Parathyroid adenoma (tissue), 2 donors: Measurements from ENCODE around the gene DIO1.

Experiments
- H2AFZ ChIP-seq: fragments of 300-600 bp; sonication (generic); one replicate; pipeline ENCODE4 v1.7.0; 2017; ENCODE audit warnings: antibody characterized with exemption, mild to moderate bottlenecking
- H3K27ac ChIP-seq: fragments of 300-600 bp; sonication (generic); one replicate; pipeline ENCODE4 v1.7.0; 2017
- H3K27me3 ChIP-seq: fragments of 300-600 bp; sonication (generic); one replicate; pipeline ENCODE4 v1.7.0; 2017; ENCODE audit warnings: low read length; ENCODE audit not compliant: control insufficient read depth, insufficient read depth
- H3K36me3 ChIP-seq: fragments of 300-600 bp; sonication (generic); one replicate; pipeline ENCODE4 v1.7.0; 2017; ENCODE audit warnings: low read length; ENCODE audit not compliant: control insufficient read depth, insufficient read depth
- H3K4me1 ChIP-seq: fragments of 300-600 bp; sonication (generic); one replicate; pipeline ENCODE4 v1.7.0; 2017; ENCODE audit warnings: control low read depth
- H3K4me2 ChIP-seq: fragments of 300-600 bp; sonication (generic); one replicate; pipeline ENCODE4 v1.7.0; 2017; ENCODE audit warnings: low read length
- H3K4me3 ChIP-seq: fragments of 300-600 bp; sonication (generic); one replicate; pipeline ENCODE4 v1.7.0; 2017; ENCODE audit warnings: low read depth, low read length
- H3K79me2 ChIP-seq: fragments of 300-600 bp; sonication (generic); one replicate; pipeline ENCODE4 v1.7.0; 2017; ENCODE audit warnings: control low read depth
- H3K9ac ChIP-seq: fragments of 300-600 bp; sonication (generic); one replicate; pipeline ENCODE4 v1.7.0; 2017; ENCODE audit warnings: mild to moderate bottlenecking
- H3K9me3 ChIP-seq: fragments of 300-600 bp; sonication (generic); one replicate; pipeline ENCODE4 v1.7.0; 2017; ENCODE audit warnings: low read length; ENCODE audit not compliant: control insufficient read depth
- CTCF ChIP-seq: fragments of 300-600 bp; sonication (generic); IDR thresholded peaks from one replicate; pipeline ENCODE4 v1.7.0; 2017; ENCODE audit warnings: antibody characterized with exemption, mild to moderate bottlenecking
- donor health status: primary hyperparathyroidism.

DIO1 gene

GRCh38 chr1:53892911-53893310 is 1.1 kb upstream of the DIO1 start:
- H3K27ac ChIP-seq: no peak overlapping the region
- H3K9me3 ChIP-seq: no peaks in the 10 kb centered on the region
- H3K36me3 ChIP-seq: no peaks in the 10 kb centered on the region
- peaks cover 5% of the 10 kb centered on the region for H3K4me1 ChIP-seq
- no peak overlapping the region for H2AFZ ChIP-seq
- H3K79me2 ChIP-seq: no peaks in the 10 kb centered on the region
- TF ChIP-seq CTCF: no peak
- no peak overlapping the region for H3K4me3 ChIP-seq
- no peak overlapping the region for H3K4me2 ChIP-seq
- no peaks in the 10 kb centered on the region for H3K27me3 ChIP-seq
- no peak overlapping the region for H3K9ac ChIP-seq

GRCh38 chr1:53894644-53895043 is 657 bp downstream of the DIO1 start:
- no peak overlapping the region for H3K27ac ChIP-seq
- no peaks in the 10 kb centered on the region for H3K79me2 ChIP-seq
- peaks cover 8% of the 10 kb centered on the region for H3K4me1 ChIP-seq
- no peak overlapping the region for H3K9ac ChIP-seq
- H3K4me2 ChIP-seq: no peak overlapping the region
- H3K9me3 ChIP-seq: no peaks in the 10 kb centered on the region
- H2AFZ ChIP-seq: no peak overlapping the region
- no peak for TF ChIP-seq CTCF
- H3K36me3 ChIP-seq: no peaks in the 10 kb centered on the region
- no peak overlapping the region for H3K4me3 ChIP-seq
- H3K27me3 ChIP-seq: no peaks in the 10 kb centered on the region

- Histone ChIP-seq H3K79me2 (no peaks in the 10 kb centered on the region), H2AFZ (no peak overlapping the region), H3K36me3 (no peaks in the 10 kb centered on the region), H3K27ac (no peak overlapping the region), H3K4me3 (no peak overlapping the region), H3K27me3 (no peaks in the 10 kb centered on the region), H3K4me2 (no peak overlapping the region), H3K9me3 (no peaks in the 10 kb centered on the region), H3K9ac (no peak overlapping the region), H3K4me1 (peaks cover 6% of the 10 kb centered on the region)
- no peak for TF ChIP-seq CTCF
Measured at GRCh38 chr1:53895421-53895820, 1.4 kb downstream of the DIO1 start.

GRCh38 chr1:53896635-53897229 is 2.7 kb downstream of the DIO1 start:
- Histone ChIP-seq H3K79me2 (no peaks in the 10 kb centered on the region), H3K36me3 (no peaks in the 10 kb centered on the region), H2AFZ (no peak overlapping the region), H3K4me3 (no peak overlapping the region), H3K9me3 (no peaks in the 10 kb centered on the region), H3K9ac (no peak overlapping the region), H3K4me1 (peaks cover 3% of the 10 kb centered on the region), H3K27me3 (no peaks in the 10 kb centered on the region), H3K27ac (no peak overlapping the region), H3K4me2 (no peak overlapping the region)
- TF ChIP-seq CTCF: no peak

GRCh38 chr1:53899206-53899628 is 5.2 kb downstream of the DIO1 start:
- no peaks in the 10 kb centered on the region for H3K27me3 ChIP-seq
- no peaks in the 10 kb centered on the region for H3K9me3 ChIP-seq
- H3K4me1 ChIP-seq: peaks cover 3% of the 10 kb centered on the region
- no peak for TF ChIP-seq CTCF
- no peak overlapping the region for H3K9ac ChIP-seq
- no peak overlapping the region for H3K4me2 ChIP-seq
- no peaks in the 10 kb centered on the region for H3K79me2 ChIP-seq
- no peak overlapping the region for H2AFZ ChIP-seq
- no peaks in the 10 kb centered on the region for H3K36me3 ChIP-seq
- no peak overlapping the region for H3K27ac ChIP-seq
- no peak overlapping the region for H3K4me3 ChIP-seq
